Lower leg skin (tissue), 4 donors: ENCODE data around the gene COL18A1. TPM values are rescaled to one million over a fixed set of nuclear protein-coding genes. Genes with fewer than 3 reads are reported as not detected.

Source experiments
- DNase-seq, 2 donors: peaks; one replicate each; pipeline ENCODE4 v3.0.0-alpha.2; 2019; ENCODE audit warnings: low spot score in 2 of 2
- H3K4me3 ChIP-seq: fragments of 200-600 bp; sonication (generic); 2 replicates; pipeline ENCODE4 v1.5.1; 2017; ENCODE audit warnings: mild to moderate bottlenecking, low read depth; ENCODE audit not compliant: poor library complexity, severe bottlenecking
- POLR2A ChIP-seq, 2 donors: fragments of 450-650 bp; IDR thresholded peaks; one replicate each; pipeline ENCODE4 v1.6.1; 2016 to 2017; ENCODE audit warnings: antibody characterized with exemption in 2 of 2, mild to moderate bottlenecking in 1 of 2, moderate library complexity in 1 of 2
- WGBS, 2 donors: methylation state at CpG; one replicate each; pipeline ENCODE4 v1.1.5; 2018; 5-methylcytosine and 5-hydroxymethylcytosine counted together
- intact Hi-C: fragments of 100-400 bp; cut with DNase I; formaldehyde crosslinking; loops from one replicate; pipeline ENCODE4 v1.15.0; 2023; ENCODE audit warnings: low total_unique reads
- total RNA-seq, 4 donors: library from RNA; depleted of rRNA; stranded (reverse); fragments of >200 nt; gene quantifications; one replicate each; pipeline ENCODE4 v1.1.0, GENCODE V29; 2016
- TF ChIP-seq, protein P1 (sequence below), 3 donors: fragments of 450-650 bp; IDR thresholded peaks; one replicate each; pipeline ENCODE4 v1.5.1; 2016; ENCODE audit warnings: antibody characterized with exemption in 3 of 3, mild to moderate bottlenecking in 3 of 3, moderate library complexity in 2 of 3

Gene COL18A1
- total RNA-seq, 4 donors from 2014 or later = 63.3 to 126 (median 85.9) TPM

DNA sequence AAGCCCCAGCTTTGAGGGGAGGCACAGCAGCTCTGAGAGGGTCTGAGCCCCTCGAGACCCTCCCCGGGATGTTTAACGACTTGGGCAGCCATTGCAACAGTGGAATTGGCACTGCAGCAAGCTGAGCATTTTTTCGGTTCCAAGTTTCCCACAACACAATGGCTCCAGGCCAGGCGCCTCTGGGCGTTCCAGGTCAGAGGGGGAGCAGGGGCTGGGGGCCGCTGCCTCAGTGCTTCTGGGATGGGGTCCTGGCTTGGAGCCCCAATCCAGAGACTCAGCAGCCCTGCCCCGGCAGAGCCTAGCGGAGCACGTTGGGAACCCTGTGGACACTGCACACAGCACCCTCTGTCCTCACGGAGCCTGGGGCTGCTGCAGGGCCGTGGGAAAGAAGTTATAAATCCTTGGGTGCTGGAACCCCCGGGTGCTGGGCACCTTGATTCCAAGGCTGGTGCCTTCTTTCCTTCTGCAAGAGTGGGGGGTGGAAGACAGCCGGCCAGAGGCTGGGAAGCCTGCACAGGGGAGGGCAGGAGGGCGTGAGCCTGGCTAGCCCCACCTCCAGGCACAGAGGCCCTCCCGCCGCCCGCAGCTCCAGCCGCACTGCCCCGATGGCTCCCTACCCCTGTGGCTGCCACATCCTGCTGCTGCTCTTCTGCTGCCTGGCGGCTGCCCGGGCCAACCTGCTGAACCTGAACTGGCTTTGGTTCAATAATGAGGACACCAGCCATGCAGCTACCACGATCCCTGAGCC lies 50.1 kb downstream of the COL18A1 start:
- intact Hi-C loops = no loop called here
- no peak for DNase-seq
- H3K4me3 ChIP-seq = no peak overlapping the region
- TF ChIP-seq, protein P1, sequence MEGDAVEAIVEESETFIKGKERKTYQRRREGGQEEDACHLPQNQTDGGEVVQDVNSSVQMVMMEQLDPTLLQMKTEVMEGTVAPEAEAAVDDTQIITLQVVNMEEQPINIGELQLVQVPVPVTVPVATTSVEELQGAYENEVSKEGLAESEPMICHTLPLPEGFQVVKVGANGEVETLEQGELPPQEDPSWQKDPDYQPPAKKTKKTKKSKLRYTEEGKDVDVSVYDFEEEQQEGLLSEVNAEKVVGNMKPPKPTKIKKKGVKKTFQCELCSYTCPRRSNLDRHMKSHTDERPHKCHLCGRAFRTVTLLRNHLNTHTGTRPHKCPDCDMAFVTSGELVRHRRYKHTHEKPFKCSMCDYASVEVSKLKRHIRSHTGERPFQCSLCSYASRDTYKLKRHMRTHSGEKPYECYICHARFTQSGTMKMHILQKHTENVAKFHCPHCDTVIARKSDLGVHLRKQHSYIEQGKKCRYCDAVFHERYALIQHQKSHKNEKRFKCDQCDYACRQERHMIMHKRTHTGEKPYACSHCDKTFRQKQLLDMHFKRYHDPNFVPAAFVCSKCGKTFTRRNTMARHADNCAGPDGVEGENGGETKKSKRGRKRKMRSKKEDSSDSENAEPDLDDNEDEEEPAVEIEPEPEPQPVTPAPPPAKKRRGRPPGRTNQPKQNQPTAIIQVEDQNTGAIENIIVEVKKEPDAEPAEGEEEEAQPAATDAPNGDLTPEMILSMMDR (IDR thresholded peaks at IDR 0.05) = no peak
- TF ChIP-seq POLR2A (IDR thresholded peaks at IDR 0.05) = no peak
- 17 to 18% methylated on average over 15 to 20 of the region's 23 CpGs for WGBS, 2 donors

DNA sequence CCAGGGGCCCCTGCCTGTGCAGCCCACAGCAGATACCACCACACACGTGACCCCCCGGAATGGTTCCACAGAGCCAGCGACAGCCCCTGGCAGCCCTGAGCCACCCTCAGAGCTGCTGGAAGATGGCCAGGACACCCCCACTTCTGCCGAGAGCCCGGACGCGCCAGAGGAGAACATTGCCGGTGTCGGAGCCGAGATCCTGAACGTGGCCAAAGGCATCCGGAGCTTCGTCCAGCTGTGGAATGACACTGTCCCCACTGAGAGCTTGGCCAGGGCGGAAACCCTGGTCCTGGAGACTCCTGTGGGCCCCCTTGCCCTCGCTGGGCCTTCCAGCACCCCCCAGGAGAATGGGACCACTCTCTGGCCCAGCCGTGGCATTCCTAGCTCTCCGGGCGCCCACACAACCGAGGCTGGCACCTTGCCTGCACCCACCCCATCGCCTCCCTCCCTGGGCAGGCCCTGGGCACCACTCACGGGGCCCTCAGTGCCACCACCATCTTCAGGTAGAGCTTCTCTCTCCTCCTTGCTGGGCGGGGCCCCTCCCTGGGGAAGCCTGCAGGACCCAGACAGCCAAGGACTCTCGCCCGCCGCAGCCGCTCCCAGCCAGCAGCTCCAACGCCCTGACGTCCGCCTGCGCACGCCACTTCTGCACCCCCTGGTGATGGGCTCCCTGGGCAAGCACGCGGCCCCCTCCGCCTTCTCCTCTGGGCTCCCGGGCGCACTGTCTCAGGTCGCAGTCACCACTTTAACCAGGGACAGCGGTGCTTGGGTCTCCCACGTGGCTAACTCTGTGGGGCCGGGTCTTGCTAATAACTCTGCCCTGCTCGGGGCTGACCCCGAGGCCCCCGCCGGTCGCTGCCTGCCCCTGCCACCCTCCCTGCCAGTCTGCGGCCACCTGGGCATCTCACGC lies 51.0 kb downstream of the COL18A1 start:
- no peak for DNase-seq
- 63 to 66% methylated on average over 32 to 45 of the region's 47 CpGs for WGBS, 2 donors
- intact Hi-C loops = no loop called here
- no peak overlapping the region for H3K4me3 ChIP-seq
- no peak for TF ChIP-seq POLR2A (IDR thresholded peaks at IDR 0.05)
- TF ChIP-seq, protein P1 (IDR thresholded peaks at IDR 0.05) = no peak

DNA sequence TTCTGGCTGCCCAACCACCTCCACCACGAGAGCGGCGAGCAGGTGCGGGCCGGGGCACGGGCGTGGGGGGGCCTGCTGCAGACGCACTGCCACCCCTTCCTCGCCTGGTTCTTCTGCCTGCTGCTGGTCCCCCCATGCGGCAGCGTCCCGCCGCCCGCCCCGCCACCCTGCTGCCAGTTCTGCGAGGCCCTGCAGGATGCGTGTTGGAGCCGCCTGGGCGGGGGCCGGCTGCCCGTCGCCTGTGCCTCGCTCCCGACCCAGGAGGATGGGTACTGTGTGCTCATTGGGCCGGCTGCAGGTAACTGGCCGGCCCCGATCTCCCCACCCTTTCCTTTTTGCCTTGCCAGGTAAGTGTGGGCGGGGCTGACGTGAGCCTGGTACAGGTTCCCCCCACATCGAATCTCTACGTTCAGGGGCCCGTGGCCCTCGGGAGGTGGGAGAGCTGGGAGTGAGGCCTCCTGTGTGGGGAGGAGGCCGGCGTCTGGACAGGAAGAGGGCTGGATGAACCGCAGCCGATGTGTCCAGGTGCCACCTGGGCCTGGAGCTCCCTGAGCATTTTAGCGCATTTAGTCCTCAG lies 51.7 kb downstream of the COL18A1 start:
- no peak for TF ChIP-seq POLR2A (IDR thresholded peaks at IDR 0.05)
- TF ChIP-seq, protein P1 (IDR thresholded peaks at IDR 0.05) = no peak
- no peak overlapping the region for H3K4me3 ChIP-seq
- 79 to 86% methylated on average over 23 to 36 of the region's 38 CpGs for WGBS, 2 donors
- no peak for DNase-seq
- intact Hi-C loops = no loop called here

DNA sequence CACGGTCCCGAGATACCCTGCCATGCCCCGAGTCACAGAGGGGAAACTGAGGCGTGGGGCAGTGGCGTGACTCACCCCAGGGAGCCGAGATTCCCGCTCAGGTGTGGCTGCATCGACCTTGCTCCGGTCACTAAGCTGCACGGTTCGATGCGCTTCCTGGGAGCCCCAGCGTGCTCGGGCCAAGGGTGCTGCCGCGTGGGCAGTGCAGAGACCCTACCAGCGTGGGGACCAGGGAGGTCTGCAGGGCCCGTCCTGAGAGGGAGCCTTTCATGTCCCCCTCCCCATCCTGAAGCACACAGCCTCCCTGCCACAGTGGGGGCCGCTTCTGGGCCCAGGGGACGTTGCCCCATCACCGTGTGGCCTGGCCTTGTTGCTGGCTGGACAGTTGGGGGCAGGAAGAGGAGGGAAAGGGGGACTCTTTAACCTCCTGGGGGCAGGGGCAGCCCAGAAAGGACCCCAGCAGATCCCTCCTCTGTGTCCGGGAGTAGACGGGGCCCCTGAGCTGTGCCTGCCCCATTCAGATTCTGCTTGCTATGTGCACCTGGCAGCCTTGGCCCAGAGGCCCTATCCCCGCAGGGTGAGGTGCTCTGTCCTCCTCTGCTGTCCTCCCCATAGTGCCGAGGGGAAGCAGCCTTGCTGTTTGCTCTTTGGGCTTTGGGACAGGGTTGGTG lies 52.3 kb downstream of the COL18A1 start:
- no peak for TF ChIP-seq POLR2A (IDR thresholded peaks at IDR 0.05)
- TF ChIP-seq, protein P1 (IDR thresholded peaks at IDR 0.05) = no peak
- no peak for DNase-seq
- 81 to 88% methylated on average over 10 to 25 of the region's 25 CpGs for WGBS, 2 donors
- intact Hi-C loops = no loop called here
- no peak overlapping the region for H3K4me3 ChIP-seq

DNA sequence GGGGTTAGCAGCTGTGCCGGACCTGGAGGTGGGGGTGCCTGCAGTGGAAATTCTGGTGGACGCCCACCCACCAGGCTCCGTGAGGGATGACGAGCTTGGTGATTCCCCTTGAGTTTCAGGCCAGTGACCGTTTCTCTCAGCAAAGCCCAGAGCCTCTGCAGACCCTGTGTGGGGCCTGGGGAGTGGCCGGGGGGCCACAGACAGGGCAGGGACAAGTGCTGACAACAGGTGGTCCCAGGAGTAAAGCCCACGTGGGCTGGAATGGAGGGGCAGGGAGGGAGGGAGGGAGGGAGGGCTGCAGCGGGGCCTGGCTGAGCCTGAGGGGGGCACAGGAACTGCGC lies 52.8 kb downstream of the COL18A1 start:
- no peak for DNase-seq
- no peak overlapping the region for H3K4me3 ChIP-seq
- no peak for TF ChIP-seq POLR2A (IDR thresholded peaks at IDR 0.05)
- TF ChIP-seq, protein P1 (IDR thresholded peaks at IDR 0.05) = no peak
- WGBS, 2 donors = 61 to 72% methylated on average over 7 to 9 of the region's 9 CpGs
- intact Hi-C loops = no loop called here
